ENCODE data around the gene TENM4. TPM values are rescaled to one million over a fixed set of nuclear protein-coding genes. Genes with fewer than 3 reads are reported as not detected.

Gene TENM4
- total RNA-seq, 1 donor from 2014 or later = 50.7 TPM

DNA sequence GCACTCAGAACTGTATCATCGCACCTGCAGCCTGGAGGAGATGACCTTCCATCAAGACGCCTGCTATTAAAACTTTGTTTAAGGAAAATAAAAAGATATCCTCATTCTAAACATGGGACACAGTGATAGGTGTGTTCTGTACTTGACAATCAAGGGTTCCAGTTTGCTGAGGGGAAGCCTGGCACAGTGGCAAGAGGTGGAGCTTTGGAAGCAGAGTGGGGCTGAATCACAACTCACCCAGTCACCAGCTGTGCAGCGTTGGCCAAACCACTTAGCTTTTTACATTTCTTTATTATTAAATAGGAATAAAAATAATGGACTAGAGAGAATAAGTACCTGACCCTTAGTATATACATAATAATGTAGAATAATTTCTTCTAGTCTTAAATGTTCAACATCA lies 220.7 kb downstream of the TENM4 start:
- Mint-ChIP-seq H3K27ac (ENCODE audit: unreplicated experiment) (no peak overlapping the region), H3K4me1 (ENCODE audit: low read depth, unreplicated experiment) (peaks cover 17% of the 10 kb centered on the region), H3K36me3 (ENCODE audit: unreplicated experiment) (peaks cover 4% of the 10 kb centered on the region), H3K27me3 (ENCODE audit: unreplicated experiment) (peaks cover 3% of the 10 kb centered on the region), H3K4me3 (ENCODE audit: unreplicated experiment) (no peak overlapping the region), H3K9me3 (ENCODE audit: unreplicated experiment) (no peaks in the 10 kb centered on the region)
- TF ChIP-seq, protein P1, sequence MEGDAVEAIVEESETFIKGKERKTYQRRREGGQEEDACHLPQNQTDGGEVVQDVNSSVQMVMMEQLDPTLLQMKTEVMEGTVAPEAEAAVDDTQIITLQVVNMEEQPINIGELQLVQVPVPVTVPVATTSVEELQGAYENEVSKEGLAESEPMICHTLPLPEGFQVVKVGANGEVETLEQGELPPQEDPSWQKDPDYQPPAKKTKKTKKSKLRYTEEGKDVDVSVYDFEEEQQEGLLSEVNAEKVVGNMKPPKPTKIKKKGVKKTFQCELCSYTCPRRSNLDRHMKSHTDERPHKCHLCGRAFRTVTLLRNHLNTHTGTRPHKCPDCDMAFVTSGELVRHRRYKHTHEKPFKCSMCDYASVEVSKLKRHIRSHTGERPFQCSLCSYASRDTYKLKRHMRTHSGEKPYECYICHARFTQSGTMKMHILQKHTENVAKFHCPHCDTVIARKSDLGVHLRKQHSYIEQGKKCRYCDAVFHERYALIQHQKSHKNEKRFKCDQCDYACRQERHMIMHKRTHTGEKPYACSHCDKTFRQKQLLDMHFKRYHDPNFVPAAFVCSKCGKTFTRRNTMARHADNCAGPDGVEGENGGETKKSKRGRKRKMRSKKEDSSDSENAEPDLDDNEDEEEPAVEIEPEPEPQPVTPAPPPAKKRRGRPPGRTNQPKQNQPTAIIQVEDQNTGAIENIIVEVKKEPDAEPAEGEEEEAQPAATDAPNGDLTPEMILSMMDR (IDR thresholded peaks at IDR 0.05; ENCODE audit: partially characterized antibody, unreplicated experiment) = no peak
- DNase-seq = no peak

GRCh38 chr11:79219186-79220045 lies 221.4 kb downstream of the TENM4 start:
- Mint-ChIP-seq H3K36me3 (ENCODE audit: unreplicated experiment) (peaks cover 4% of the 10 kb centered on the region), H3K9me3 (ENCODE audit: unreplicated experiment) (no peaks in the 10 kb centered on the region), H3K4me3 (ENCODE audit: unreplicated experiment) (no peak overlapping the region), H3K4me1 (ENCODE audit: low read depth, unreplicated experiment) (peaks cover 17% of the 10 kb centered on the region), H3K27ac (ENCODE audit: unreplicated experiment) (no peak overlapping the region), H3K27me3 (ENCODE audit: unreplicated experiment) (peaks cover 5% of the 10 kb centered on the region)
- TF ChIP-seq, protein P1 (IDR thresholded peaks at IDR 0.05; ENCODE audit: partially characterized antibody, unreplicated experiment) = no peak
- no peak for DNase-seq

- TF ChIP-seq, protein P1 (IDR thresholded peaks at IDR 0.05; ENCODE audit: partially characterized antibody, unreplicated experiment) = no peak
- peaks cover 15% of the 10 kb centered on the region for H3K4me1 Mint-ChIP-seq (ENCODE audit: low read depth, unreplicated experiment)
- H3K27ac Mint-ChIP-seq (ENCODE audit: unreplicated experiment) = no peak overlapping the region
- peak; percentile 21 for DNase-seq
- no peaks in the 10 kb centered on the region for H3K36me3 Mint-ChIP-seq (ENCODE audit: unreplicated experiment)
- H3K9me3 Mint-ChIP-seq (ENCODE audit: unreplicated experiment) = no peaks in the 10 kb centered on the region
- peak overlapping the region; percentile 12 for H3K4me3 Mint-ChIP-seq (ENCODE audit: unreplicated experiment)
- peaks cover 5% of the 10 kb centered on the region for H3K27me3 Mint-ChIP-seq (ENCODE audit: unreplicated experiment)
Measured at GRCh38 chr11:79212741-79213190, 228.1 kb downstream of the TENM4 start.

DNA sequence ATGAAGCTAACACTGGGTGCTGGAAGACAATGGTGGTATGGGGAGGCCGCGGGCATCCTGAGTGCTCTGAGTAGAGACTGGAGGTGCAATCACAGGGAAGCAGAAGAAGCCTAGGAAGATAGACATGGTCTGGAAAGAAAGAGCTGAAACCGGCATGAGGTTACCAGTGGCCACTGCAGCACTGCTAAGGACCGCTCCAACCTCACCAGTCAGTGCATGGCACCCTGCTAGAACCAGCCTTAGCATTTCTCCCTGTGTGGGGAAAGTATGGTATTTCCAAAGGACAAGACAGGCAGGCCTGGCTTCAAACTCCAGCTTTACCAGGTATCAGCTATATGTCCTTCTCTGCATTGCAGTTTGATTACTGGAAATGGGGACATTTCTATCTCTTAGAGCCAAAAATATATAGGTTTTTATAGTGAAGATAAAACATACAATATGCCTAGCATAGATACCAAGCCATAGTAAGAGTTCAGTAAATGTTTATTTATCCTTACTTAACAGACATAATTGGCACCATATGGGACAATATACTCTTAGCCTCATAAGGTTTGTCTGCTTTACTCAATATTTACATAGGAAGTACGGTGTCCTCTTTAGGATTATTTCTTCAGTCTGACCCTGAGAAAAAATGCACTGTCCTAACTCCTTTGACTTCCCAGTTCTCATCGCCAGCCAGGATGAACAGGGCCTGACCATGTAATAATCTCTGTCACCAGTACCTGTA lies 231.1 kb downstream of the TENM4 start:
- peaks cover 2% of the 10 kb centered on the region for H3K27me3 Mint-ChIP-seq (ENCODE audit: unreplicated experiment)
- H3K4me3 Mint-ChIP-seq (ENCODE audit: unreplicated experiment) = no peak overlapping the region
- TF ChIP-seq, protein P1 (IDR thresholded peaks at IDR 0.05; ENCODE audit: partially characterized antibody, unreplicated experiment) = no peak
- peaks cover 8% of the 10 kb centered on the region for H3K4me1 Mint-ChIP-seq (ENCODE audit: low read depth, unreplicated experiment)
- no peak overlapping the region for H3K27ac Mint-ChIP-seq (ENCODE audit: unreplicated experiment)
- no peaks in the 10 kb centered on the region for H3K36me3 Mint-ChIP-seq (ENCODE audit: unreplicated experiment)
- H3K9me3 Mint-ChIP-seq (ENCODE audit: unreplicated experiment) = no peaks in the 10 kb centered on the region
- DNase-seq = no peak
